Activated CD4-positive, alpha-beta T cell treated with anti-CD3 and anti-CD28 coated beads, Interleukin-2, Interleukin-6, amounts not matched to agents 100 ng/mL and 50 ng/mL, durations not matched to agents 16 hours and 8 hours (primary cell): ENCODE measurements around the gene F12.
"Not testable (repeated sequence)": the region's sequence is repeated elsewhere in the genome, so short reads cannot be mapped to it uniquely, and the experiment has no call there.

Source experiments
- DNase-seq: peaks from one replicate; pipeline ENCODE4 v3.0.0-alpha.2; 2020

The F12 gene

GRCh38 chr5:177385720-177386119 lies 23.6 kb downstream of the F12 start:
- no peak for DNase-seq

DNA sequence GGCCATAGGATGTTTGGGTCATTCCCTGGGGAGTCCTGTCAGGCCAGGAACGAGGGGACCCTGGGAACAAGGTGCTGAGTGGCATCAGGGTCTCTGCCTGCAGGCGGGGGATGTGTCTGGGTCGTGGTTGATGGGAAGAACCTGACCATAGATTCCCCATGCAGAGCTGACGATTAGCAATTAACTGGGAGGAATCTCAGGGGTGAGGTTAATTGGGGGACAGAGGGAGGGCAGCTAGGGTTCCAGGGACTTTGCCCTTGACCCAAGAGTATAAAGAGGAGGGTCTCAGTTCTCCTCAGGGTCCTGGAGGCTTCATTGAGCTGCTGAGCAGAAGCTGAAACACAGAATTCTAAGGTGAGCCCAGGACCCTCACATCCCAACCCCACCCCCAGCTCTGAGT lies 25.2 kb downstream of the F12 start, which contains the start of gene SLC34A1:
Gene SLC34A1, plus strand, starts transcription at position 301 of the 400 bp plus-strand sequence. CDS start 1,308 bp downstream, outside the sequence.
- no peak for DNase-seq

- no peak for DNase-seq
These were observed 26.2 kb downstream of the F12 start for GRCh38 chr5:177383181-177383580.

DNA sequence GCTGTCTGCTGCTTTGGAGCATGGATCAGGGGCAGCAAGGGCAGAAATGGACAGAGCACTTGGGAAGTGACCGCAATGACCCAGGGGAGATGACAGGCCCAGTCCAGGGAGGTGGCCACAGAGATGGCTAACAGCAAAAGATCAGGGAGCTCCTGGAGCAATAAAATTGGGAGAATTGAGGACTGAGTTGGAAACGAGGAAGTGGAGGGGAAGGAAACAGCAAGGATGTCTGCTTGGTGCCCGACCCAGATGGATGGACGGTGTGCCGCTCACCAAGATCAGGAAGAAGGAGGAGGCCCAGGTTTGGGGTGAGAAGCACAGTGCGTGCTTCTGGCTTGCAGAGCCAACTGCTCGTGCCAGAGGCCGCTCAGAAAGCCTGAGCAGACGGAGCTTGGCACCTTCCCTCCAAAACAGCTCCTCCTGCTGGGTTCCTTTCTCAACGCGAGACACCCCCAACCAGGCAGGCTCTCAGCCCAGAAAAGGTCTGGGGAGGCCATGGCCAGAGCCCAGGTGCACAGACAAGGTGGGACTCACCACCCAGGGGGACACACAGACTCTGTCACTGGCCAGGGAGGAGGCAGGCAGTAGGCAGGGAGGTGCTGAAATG lies 26.8 kb downstream of the F12 start:
- no peak for DNase-seq

DNA sequence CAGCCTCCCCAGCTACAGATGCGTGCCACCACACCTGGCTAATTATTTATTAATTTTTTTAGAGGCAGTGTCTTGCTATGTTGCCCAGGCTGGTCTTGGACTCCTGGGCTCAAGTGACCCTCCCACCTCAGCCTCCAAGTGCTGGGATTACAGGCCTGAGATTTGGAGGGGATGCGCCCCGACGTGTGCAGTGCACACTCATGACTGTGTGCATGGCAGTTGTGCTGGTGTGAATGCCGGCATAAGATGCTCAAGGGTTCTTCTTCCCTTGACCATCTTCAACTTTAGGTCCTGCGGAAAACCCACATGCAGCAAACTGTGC lies 28.6 kb downstream of the F12 start:
- no peak for DNase-seq

- peak; percentile 65 for DNase-seq
These were observed 30.2 kb downstream of the F12 start for GRCh38 chr5:177378884-177379883.

DNA sequence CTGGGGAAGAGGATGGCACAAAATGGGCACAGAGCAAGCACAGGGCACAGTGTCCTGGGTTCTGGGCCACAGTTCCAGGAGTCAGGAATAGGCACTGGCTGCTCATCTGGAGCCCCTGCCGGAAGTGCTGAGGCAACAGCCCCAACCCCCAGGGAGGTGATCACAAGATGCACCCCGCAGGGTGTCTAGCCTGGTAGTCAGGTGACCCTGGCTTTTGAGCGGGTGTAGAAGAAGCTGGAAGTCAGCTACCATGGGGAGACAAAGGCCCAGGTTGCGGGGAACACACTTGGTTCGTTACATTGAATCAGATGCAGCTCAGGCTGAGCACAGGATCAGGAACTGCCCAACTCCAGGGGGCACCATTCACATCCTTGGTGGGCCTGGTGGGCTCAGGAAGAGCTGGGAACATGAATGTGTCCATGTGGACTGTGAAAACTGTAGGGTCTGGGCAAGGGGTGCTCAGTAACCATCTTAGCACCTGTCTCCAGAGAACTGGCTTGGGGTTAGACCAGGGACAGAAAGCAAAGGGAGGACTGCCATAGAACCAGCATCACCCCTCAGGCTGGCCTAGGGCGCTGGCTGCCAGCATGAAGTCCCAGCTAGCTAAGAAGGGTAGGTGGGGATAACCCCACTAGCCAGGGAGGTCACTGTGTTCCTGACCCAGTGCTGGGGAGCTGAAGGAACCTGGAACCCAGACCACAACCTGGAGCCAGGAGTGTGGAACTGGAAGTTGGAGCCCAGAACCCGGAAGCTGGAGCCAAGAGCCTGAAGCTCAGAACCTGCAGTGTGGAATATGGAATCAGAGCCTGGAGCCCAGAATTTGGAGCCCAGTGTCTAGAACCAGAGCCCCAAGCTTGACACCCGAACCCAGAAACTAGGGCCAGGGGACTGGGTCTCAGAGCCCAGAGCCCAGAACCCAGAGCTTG lies 31.2 kb downstream of the F12 start:
- DNase-seq, result no peak

DNA sequence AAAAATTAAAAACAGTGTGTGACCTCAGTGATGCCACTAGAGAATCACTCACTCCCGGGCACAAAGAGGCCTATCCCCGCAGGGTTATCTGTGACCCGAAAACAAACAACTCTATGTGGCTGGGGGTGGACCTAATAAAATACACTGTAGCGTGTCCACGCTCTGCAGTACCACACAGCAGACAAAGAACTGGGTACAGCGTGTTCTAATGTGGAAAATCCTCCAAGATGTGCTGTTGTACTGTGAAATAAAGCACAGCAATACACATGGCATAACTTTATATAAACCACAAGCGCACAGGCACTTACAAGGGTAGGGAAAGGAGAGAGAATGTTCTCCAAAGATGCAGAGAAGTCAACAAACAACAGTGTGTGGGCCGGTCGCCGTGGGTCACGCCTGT lies 33.3 kb downstream of the F12 start:
- DNase-seq, result no peak

DNA sequence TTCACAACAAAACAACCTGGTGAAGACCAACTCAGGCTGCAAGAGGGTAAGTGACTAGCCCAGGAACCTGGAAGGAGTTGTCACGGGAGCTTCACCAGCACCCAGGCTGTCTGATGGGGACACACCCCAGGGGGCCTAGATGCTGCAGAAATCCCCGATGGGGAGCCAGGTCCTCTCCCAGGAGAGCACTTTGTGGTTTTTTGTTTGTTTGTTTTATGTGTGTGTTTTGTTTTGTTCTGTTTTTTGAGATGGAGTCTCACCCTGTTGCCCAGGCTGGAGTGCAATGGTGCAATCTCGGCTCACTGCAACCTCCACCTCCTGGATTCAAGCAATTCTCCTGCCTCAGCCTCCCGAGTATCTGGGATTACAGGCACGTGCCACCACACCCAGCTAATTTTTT lies 33.8 kb downstream of the F12 start:
- not testable (repeated sequence) for DNase-seq

DNA sequence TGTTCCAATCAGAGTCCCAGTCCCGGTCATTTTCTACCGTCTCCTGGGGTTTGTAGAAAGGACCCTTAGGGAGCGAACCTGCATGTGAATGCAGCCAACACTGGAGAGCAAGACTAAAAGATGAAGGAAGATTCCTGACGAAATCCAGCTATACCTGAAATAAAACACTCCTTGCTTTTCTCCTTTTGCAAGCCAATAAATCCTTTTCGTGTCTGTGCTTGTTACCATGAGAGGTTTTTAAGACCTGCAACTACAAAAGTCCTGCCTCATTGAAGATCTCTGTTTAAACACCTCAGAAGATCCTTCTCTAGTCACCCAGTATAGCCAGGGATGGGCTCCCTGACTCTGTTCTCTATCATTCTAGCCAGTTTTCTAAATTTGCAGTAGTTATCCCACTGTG lies 35.2 kb downstream of the F12 start:
- DNase-seq, result no peak

DNA sequence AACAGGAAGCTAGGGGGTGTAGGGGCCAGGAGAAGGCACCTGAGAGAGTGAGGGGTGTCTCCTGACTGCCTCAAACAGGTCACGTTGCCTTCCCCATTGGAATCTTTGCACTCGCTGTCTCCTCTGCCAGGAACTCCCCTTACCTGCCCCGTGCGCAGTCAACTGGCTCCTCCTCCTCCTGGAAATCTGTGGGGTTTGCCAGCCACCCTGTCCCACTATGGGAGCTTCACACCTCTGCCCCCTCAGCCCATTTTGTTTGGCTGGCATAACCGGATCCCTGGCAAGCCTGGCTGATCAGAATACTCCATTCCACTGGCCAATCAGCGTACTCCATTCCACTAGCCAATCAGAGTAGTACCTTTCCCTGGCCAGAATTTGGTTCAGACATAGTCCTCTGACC lies 35.6 kb downstream of the F12 start:
- no peak for DNase-seq

DNA sequence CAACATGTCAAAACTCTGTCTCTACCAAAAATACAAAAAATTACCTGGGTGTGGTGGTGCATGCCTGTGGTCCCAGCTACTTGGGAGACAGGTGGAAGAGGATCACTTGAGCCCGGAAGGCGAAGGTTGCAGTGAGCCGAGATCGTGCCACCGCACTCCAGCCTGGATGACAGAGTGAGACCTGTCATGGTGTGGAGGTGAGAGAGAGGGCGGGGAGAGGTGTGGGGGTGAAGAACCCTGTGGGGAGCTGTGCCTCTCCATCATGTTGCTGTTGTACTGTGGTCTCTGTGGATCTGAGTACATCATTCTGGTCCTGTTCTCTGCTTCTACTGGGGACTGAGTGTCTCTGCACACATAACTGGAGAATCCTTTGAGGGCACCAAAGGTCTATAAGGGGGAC lies 36.5 kb downstream of the F12 start:
- DNase-seq, result no peak

DNA sequence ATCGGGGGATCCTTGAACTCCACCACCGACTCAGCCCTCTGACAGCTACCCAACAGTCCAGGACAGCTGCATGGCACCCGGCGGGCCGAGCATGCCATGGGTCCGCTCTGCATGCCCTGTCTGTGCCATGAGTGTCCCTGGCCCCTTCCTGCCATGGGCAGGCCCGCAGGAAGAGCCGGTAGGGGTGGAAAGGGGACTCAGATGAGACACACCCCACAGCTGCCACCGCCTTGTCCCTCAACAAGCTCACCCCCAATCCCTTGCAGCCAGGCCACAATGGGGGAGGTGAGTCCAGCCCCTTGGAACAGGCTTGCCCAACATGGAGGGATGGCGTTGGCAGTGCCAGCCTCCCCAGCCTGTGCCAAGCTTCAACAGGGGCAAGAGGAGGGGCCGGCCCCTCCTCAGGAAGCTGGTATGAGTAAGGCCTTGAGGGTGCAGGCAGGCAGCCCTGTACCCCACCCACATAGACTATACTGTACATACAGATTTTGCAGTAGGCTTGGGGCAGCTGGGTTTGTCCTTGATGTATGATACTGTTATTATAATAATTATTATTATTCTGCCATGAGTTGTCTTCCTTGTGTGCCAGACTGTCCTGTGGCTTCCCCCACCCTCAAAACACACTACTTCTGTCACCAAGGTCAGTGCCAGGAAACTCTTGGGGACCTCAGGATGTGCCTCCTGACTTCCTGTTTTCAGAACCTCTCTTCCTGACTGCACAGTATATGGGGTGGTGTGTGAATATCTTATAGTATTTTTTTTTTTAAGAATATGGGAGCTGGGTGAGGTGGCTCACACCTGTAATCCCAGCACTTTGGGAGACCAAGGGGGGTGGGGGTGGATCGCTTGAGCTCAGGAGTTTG lies 37.1 kb downstream of the F12 start:
- peak; percentile 68 for DNase-seq

GRCh38 chr5:177371120-177372033 lies 38.0 kb downstream of the F12 start:
- no peak for DNase-seq

DNA sequence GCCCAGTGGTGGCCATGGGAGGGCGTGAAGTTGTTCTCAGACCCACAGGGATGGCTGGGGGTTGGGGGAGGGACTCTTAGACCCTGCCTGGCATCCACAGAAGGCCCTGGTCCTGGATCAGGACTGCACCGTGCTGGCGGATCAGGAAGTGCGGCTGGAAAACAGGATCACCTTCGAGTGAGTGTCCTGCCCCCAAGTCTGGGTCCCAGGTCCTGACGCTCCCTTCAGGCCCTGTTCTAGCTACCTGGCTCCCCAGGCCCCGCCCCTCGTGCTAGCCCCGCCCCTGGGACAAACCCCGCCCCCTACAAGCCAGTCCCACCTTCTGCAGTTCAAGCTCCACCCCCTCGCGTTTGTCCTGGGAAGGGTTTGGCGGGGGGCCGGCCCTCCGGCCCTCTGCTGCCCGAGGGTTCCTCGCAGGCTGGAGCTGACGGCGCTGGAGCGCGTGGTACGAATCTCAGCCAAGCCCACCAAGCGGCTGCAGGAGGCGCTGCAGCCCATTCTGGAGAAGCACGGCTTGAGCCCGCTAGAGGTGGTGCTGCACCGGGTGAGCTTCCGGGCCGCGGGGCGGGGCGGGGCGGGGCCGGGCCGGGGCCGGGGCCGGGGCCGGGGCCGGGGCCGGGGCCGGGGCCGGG lies 38.8 kb downstream of the F12 start:
- peak; percentile 72 for DNase-seq

GRCh38 chr5:177369645-177370440 lies 39.5 kb downstream of the F12 start:
- no peak for DNase-seq

DNA sequence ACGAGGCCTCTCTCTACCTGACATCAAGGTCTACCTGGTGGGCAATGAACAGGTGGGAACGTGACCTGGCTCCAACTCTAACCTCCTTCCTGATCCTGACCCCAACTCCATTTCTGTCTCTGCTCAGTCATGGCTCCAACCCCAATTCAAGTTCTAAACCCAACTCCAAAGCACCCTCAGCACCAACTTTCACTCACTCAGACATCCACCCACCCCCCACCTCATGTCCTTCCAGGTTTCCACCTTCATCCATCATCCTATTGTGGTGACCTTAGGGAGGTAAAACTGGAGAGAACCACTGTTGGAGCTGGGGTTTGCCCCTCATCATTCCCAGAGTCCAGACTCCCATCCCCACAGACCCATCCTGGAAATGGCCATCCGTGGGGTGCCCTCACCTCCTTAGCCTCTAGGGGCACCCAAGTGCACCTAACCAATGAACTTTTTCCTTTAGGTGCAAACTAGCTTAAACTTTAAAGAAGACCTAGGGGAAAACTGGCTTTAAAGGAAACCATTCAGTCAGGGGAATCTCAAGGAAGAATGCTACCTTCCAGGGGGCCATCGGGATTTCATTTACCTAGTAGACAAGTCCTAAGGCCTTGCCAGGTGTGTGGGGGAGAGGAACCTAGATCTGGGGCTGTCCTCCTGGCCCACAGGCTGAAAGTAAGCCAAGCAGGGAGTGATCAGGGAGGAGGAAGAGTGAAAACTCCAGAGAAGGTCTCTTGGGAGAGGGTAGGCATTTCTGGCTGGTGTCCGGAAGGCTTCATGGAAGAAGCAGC lies 40.3 kb downstream of the F12 start:
- peak; percentile 45 for DNase-seq

GRCh38 chr5:177367981-177368868 lies 41.1 kb downstream of the F12 start:
- no peak for DNase-seq
